Hepatic stellate cell (primary cell): Measurements from ENCODE around the gene NAPB.
"Not testable (repeated sequence)": the region's sequence is repeated elsewhere in the genome, so short reads cannot be mapped to it uniquely, and the experiment has no call there.

Source experiments
- DNase-seq: peaks from one replicate; pipeline ENCODE4 v3.0.0; 2011; ENCODE audit warnings: low spot score

The NAPB gene

GRCh38 chr20:23420943-23421931 lies at the start of gene NAPB:
Gene NAPB, minus strand, starts transcription at chr20:23421488. Its CDS starts 86 bp downstream, at chr20:23421402.
- DNase-seq = peak; percentile 93

- DNase-seq = not testable (repeated sequence)
Measured at GRCh38 chr20:23466961-23467360, 45.7 kb upstream of the NAPB start.

GRCh38 chr20:23461180-23461579 lies 39.9 kb upstream of the NAPB start:
- DNase-seq = no peak

GRCh38 chr20:23459461-23460150 lies 38.3 kb upstream of the NAPB start:
- no peak for DNase-seq

- DNase-seq = no peak
Measured at GRCh38 chr20:23456873-23457272, 35.6 kb upstream of the NAPB start.

- DNase-seq = no peak
Measured at GRCh38 chr20:23456409-23456808, 35.1 kb upstream of the NAPB start.

GRCh38 chr20:23455639-23456038 lies 34.4 kb upstream of the NAPB start:
- DNase-seq = no peak

- DNase-seq = no peak
Measured at GRCh38 chr20:23454816-23455215, 33.5 kb upstream of the NAPB start.

GRCh38 chr20:23453549-23454543 lies 32.6 kb upstream of the NAPB start:
- no peak for DNase-seq

GRCh38 chr20:23452776-23453175 lies 31.5 kb upstream of the NAPB start, which contains the start of gene CST11:
Gene CST11, minus strand, starts transcription at chr20:23452876. Its CDS starts 65 bp downstream, at chr20:23452811.
- DNase-seq = no peak

- no peak for DNase-seq
Measured at GRCh38 chr20:23451956-23452487, 30.7 kb upstream of the NAPB start.

GRCh38 chr20:23450877-23451276 lies 29.6 kb upstream of the NAPB start:
- no peak for DNase-seq

GRCh38 chr20:23449421-23449820 lies 28.1 kb upstream of the NAPB start:
- DNase-seq = no peak

- no peak for DNase-seq
Measured at GRCh38 chr20:23448167-23448566, 26.9 kb upstream of the NAPB start.

- DNase-seq = peak; percentile 31
Measured at GRCh38 chr20:23446505-23446904, 25.2 kb upstream of the NAPB start.

GRCh38 chr20:23445596-23446217 lies 24.4 kb upstream of the NAPB start:
- peak; percentile 88 for DNase-seq

- no peak for DNase-seq
Measured at GRCh38 chr20:23444859-23445258, 23.6 kb upstream of the NAPB start.

GRCh38 chr20:23442436-23442835 lies 21.1 kb upstream of the NAPB start:
- DNase-seq = no peak

GRCh38 chr20:23441850-23442313 lies 20.6 kb upstream of the NAPB start:
- DNase-seq = peak; percentile 80

- no peak for DNase-seq
Measured at GRCh38 chr20:23440004-23440403, 18.7 kb upstream of the NAPB start.

GRCh38 chr20:23438661-23439060 lies 17.4 kb upstream of the NAPB start:
- DNase-seq = no peak
